Lower leg skin (tissue), 4 donors: ENCODE data around the gene AURKAIP1. TPM values are rescaled to one million over a fixed set of nuclear protein-coding genes. Genes with fewer than 3 reads are reported as not detected.
A peak's percentile ranks its signal among the peaks of the same experiment; 100 is the strongest.
"Not testable (repeated sequence)": the region's sequence is repeated elsewhere in the genome, so short reads cannot be mapped to it uniquely, and the experiment has no call there.

Experiments
- DNase-seq, 2 donors: peaks; one replicate each; pipeline ENCODE4 v3.0.0-alpha.2; 2019; ENCODE audit warnings: low spot score in 2 of 2
- H3K4me3 ChIP-seq: fragments of 200-600 bp; sonication (generic); 2 replicates; pipeline ENCODE4 v1.5.1; 2017; ENCODE audit warnings: mild to moderate bottlenecking, low read depth; ENCODE audit not compliant: poor library complexity, severe bottlenecking
- POLR2A ChIP-seq, 2 donors: fragments of 450-650 bp; IDR thresholded peaks; one replicate each; pipeline ENCODE4 v1.6.1; 2016 to 2017; ENCODE audit warnings: antibody characterized with exemption in 2 of 2, mild to moderate bottlenecking in 1 of 2, moderate library complexity in 1 of 2
- WGBS, 2 donors: methylation state at CpG; one replicate each; pipeline ENCODE4 v1.1.5; 2018; 5-methylcytosine and 5-hydroxymethylcytosine counted together
- intact Hi-C: fragments of 100-400 bp; cut with DNase I; formaldehyde crosslinking; loops from one replicate; pipeline ENCODE4 v1.15.0; 2023; ENCODE audit warnings: low total_unique reads
- total RNA-seq, 4 donors: library from RNA; depleted of rRNA; stranded (reverse); fragments of >200 nt; gene quantifications; one replicate each; pipeline ENCODE4 v1.1.0, GENCODE V29; 2016
- TF ChIP-seq, protein P1 (sequence below), 3 donors: fragments of 450-650 bp; IDR thresholded peaks; one replicate each; pipeline ENCODE4 v1.5.1; 2016; ENCODE audit warnings: antibody characterized with exemption in 3 of 3, mild to moderate bottlenecking in 3 of 3, moderate library complexity in 2 of 3

AURKAIP1 gene
- total RNA-seq, 4 donors from 2014 or later = 97.3 to 140 (median 114) TPM

DNA sequence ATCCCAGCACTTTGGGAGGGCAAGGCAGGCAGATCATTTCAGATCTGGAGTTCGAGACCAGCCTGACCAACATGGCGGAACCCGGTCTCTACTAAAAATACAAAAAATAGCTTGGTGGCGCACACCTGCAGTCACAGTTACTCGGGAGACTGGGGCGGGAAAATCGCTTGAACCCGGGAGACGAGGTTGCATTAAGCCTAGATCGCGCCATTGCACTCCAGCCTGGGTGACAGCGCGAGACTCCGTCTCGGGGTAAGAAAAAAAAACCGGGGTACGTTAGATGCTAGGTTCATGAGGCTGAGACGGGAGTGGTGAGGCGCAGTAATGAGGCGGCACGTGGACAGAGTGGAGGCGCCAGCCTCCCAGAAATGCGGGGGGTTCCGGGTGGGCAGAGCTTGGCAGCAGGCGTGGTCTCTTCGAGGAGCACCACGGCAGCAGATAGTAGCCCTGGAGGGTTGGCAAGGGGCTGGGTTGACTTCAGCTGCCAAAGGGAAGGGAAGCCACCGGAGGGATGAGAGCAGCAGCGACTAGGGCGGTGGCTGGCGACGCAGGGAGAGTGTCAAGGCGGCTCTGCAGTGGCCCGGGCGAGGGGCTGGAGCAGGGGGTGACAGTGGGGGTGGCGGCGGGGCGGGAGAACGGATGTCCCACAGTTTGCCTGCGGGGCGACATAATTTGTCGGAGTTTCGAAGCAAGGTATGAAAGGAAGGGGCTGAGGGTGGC lies 31.3 kb upstream of the AURKAIP1 start:
- no peak for TF ChIP-seq POLR2A (IDR thresholded peaks at IDR 0.05)
- TF ChIP-seq, protein P1, sequence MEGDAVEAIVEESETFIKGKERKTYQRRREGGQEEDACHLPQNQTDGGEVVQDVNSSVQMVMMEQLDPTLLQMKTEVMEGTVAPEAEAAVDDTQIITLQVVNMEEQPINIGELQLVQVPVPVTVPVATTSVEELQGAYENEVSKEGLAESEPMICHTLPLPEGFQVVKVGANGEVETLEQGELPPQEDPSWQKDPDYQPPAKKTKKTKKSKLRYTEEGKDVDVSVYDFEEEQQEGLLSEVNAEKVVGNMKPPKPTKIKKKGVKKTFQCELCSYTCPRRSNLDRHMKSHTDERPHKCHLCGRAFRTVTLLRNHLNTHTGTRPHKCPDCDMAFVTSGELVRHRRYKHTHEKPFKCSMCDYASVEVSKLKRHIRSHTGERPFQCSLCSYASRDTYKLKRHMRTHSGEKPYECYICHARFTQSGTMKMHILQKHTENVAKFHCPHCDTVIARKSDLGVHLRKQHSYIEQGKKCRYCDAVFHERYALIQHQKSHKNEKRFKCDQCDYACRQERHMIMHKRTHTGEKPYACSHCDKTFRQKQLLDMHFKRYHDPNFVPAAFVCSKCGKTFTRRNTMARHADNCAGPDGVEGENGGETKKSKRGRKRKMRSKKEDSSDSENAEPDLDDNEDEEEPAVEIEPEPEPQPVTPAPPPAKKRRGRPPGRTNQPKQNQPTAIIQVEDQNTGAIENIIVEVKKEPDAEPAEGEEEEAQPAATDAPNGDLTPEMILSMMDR (IDR thresholded peaks at IDR 0.05) = no peak
- intact Hi-C loops = no loop called here
- DNase-seq = no peak
- H3K4me3 ChIP-seq = peak overlapping the region; percentile 95
- 35 to 48% methylated on average over 36 to 43 of the region's 43 CpGs for WGBS, 2 donors

DNA sequence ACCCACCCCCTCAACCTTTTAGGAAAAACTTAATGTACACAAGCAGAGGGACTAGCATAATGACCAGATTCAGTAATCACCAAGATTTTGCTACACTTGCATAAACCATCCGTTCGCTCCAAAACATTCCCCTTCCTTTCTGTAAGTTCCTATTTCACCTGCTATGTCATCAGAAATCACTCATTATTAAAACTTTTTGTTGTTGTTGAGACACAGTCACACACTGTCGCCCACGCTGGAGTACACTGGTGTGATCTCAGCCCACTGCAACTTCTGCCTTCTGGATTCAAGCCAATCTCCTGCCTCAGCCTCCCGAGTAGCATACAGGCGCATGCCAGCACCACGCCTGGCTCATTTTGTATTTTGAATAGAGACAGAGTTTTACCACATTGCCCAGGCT lies 28.6 kb upstream of the AURKAIP1 start:
- DNase-seq = no peak
- intact Hi-C loops = no loop called here
- TF ChIP-seq POLR2A (IDR thresholded peaks at IDR 0.05) = no peak
- TF ChIP-seq, protein P1 (IDR thresholded peaks at IDR 0.05) = no peak
- 80 to 84% methylated on average over 7 of the region's 7 CpGs for WGBS, 2 donors
- no peak overlapping the region for H3K4me3 ChIP-seq

- DNase-seq, H3K4me3 ChIP-seq, intact Hi-C loops: not testable (repeated sequence)
- WGBS, 2 donors = 88 to 91% methylated on average over 9 of the region's 9 CpGs
These were observed 27.9 kb upstream of the AURKAIP1 start for GRCh38 chr1:1402901-1403392.

- intact Hi-C loops = no loop called here
- WGBS, 2 donors = 51 to 52% methylated on average over 20 of the region's 20 CpGs
- no peak for DNase-seq
- TF ChIP-seq POLR2A (IDR thresholded peaks at IDR 0.05) = no peak
- TF ChIP-seq, protein P1 (IDR thresholded peaks at IDR 0.05) = no peak
- no peak overlapping the region for H3K4me3 ChIP-seq
These were observed 27.3 kb upstream of the AURKAIP1 start for GRCh38 chr1:1402072-1402900.

GRCh38 chr1:1401457-1402010 lies 26.5 kb upstream of the AURKAIP1 start:
- no peak overlapping the region for H3K4me3 ChIP-seq
- 87 to 93% methylated on average over 7 of the region's 7 CpGs for WGBS, 2 donors
- no peak for DNase-seq

More at GRCh38 chr1:1401457-1402010, 26.5 kb upstream of the AURKAIP1 start:
- intact Hi-C loops = no loop called here
- TF ChIP-seq, protein P1 (IDR thresholded peaks at IDR 0.05) = no peak
- TF ChIP-seq POLR2A (IDR thresholded peaks at IDR 0.05) = no peak
